ENCODE data around the gene HSPB7.
"Not testable (repeated sequence)": the region's sequence is repeated elsewhere in the genome, so short reads cannot be mapped to it uniquely, and the experiment has no call there.

HSPB7 gene

GRCh38 chr1:16020878-16021277 is 3.0 kb upstream of the HSPB7 start:
- not testable (repeated sequence) for DNase-seq

- no peak for DNase-seq
These were observed 2.5 kb upstream of the HSPB7 start for GRCh38 chr1:16020325-16020724.

- no peak for DNase-seq
These were observed 1.9 kb upstream of the HSPB7 start for GRCh38 chr1:16019644-16020277.

- DNase-seq: no peak
These were observed 1.2 kb upstream of the HSPB7 start for GRCh38 chr1:16018749-16019643.

- no peak for DNase-seq
These were observed 465 bp upstream of the HSPB7 start for GRCh38 chr1:16018308-16018707.

GRCh38 chr1:16017076-16017460 is 775 bp downstream of the HSPB7 start:
- DNase-seq: no peak

- no peak for DNase-seq
These were observed 1.6 kb downstream of the HSPB7 start for GRCh38 chr1:16015960-16016901.

GRCh38 chr1:16015491-16015890 is 2.4 kb downstream of the HSPB7 start:
- no peak for DNase-seq

GRCh38 chr1:16014509-16015482 is 3.0 kb downstream of the HSPB7 start:
- DNase-seq: no peak

- DNase-seq: no peak
These were observed 4.0 kb downstream of the HSPB7 start for GRCh38 chr1:16013908-16014258.

- DNase-seq: no peak
These were observed 4.5 kb downstream of the HSPB7 start for GRCh38 chr1:16013220-16013907.

GRCh38 chr1:16012590-16013219 is 5.1 kb downstream of the HSPB7 start:
- DNase-seq: no peak

- DNase-seq: no peak
These were observed 5.8 kb downstream of the HSPB7 start for GRCh38 chr1:16011936-16012589.

GRCh38 chr1:16010837-16011236 is 7.0 kb downstream of the HSPB7 start:
- no peak for DNase-seq

- no peak for DNase-seq
These were observed 8.2 kb downstream of the HSPB7 start for GRCh38 chr1:16009678-16010077.

GRCh38 chr1:16009030-16009460 is 8.8 kb downstream of the HSPB7 start:
- peak; percentile 12 to 57 for DNase-seq

- DNase-seq: no peak
These were observed 10.0 kb downstream of the HSPB7 start for GRCh38 chr1:16007671-16008341.

GRCh38 chr1:16006552-16007485 is 11.0 kb downstream of the HSPB7 start:
- DNase-seq: no peak

GRCh38 chr1:16006010-16006409 is 11.8 kb downstream of the HSPB7 start:
- DNase-seq: no peak
